Ovary (tissue), 9 donors: ENCODE data around the gene AP5B1. TPM values are rescaled to one million over a fixed set of nuclear protein-coding genes. Genes with fewer than 3 reads are reported as not detected.

Experiments used
- DNase-seq, 5 donors: peaks; one replicate each; pipeline ENCODE4 v3.0.0-alpha.2; 2019 to 2020
- H3K27ac ChIP-seq, 2 donors: fragments of 200-600 bp; one replicate each; pipeline versions ENCODE4 v1.5.1 to v1.8.0; 2019 to 2022
- H3K27me3 ChIP-seq: fragments of 200-600 bp; one replicate; pipeline ENCODE4 v1.8.0; 2022
- H3K36me3 ChIP-seq: fragments of 200-600 bp; sonication (generic); one replicate; pipeline ENCODE4 v1.5.1; 2019
- H3K4me1 ChIP-seq: one replicate; pipeline ENCODE4 v1.8.1; 2013; ENCODE audit warnings: mild to moderate bottlenecking, moderate library complexity; ENCODE audit not compliant: insufficient read depth
- H3K4me3 ChIP-seq: fragments of 200-600 bp; sonication (generic); one replicate; pipeline ENCODE4 v1.5.1; 2017
- H3K9me3 ChIP-seq, 2 donors: fragments of 200-600 bp in 1 of 2; sonication (generic) in 1 of 2; one replicate each; pipeline versions ENCODE4 v1.5.1 to v1.8.1; 2013 to 2019; ENCODE audit warnings: mild to moderate bottlenecking in 1 of 2, moderate library complexity in 1 of 2
- EP300 ChIP-seq: sonication (generic); formaldehyde crosslinking; IDR thresholded peaks from one replicate; pipeline ENCODE4 v1.6.1; 2017; ENCODE audit warnings: antibody characterized with exemption
- POLR2A ChIP-seq: fragments of 450-650 bp; IDR thresholded peaks from one replicate; pipeline ENCODE4 v1.6.1; 2017; ENCODE audit warnings: antibody characterized with exemption, mild to moderate bottlenecking, moderate library complexity
- WGBS, 3 donors: extraction: QIAGEN DNeasy Blood & Tissue Kit in 1 of 3; methylation state at CpG; one replicate each; pipeline versions ENCODE4 v1.1.5 to v1.1.7; 2013 to 2017; 5-methylcytosine and 5-hydroxymethylcytosine counted together
- intact Hi-C, 4 donors: fragments of 100-400 bp; cut with DNase I; formaldehyde crosslinking; loops; one replicate each; pipeline versions ENCODE4 v1.11.0 to v1.15.1; 2022 to 2023
- polyA plus RNA-seq, 2 donors: library from polyadenylated mRNA; stranded (reverse); fragments of 200-250 nt in 1 of 2; fragments of 350-450 nt in 1 of 2; fragmentation: Illumina TruSeq in 1 of 2; extraction: RNeasy Lipid Tissue Mini Kit (QIAGEN cat#74804) in 1 of 2; gene quantifications; one replicate each; pipeline ENCODE4 v1.2.3, GENCODE V29; 2013 to 2014
- total RNA-seq, 7 donors: library from RNA; depleted of rRNA in 2 of 7; stranded (reverse); fragments of >200 nt in 2 of 7; fragmentation: NEBNext Ultra II Directional in 3 of 7; extraction: Animal tissue kit (Norgen Biotek cat#: 25700) in 3 of 7; gene quantifications; one replicate each; pipeline versions ENCODE4 v1.1.0 to v1.2.4, GENCODE V29; 2016 to 2023
- TF ChIP-seq, protein P1 (sequence below), 3 donors: fragments of 450-650 bp in 2 of 3; fragments of 200-600 bp in 1 of 3; IDR thresholded peaks; one replicate each; pipeline versions ENCODE4 v1.5.1 to v1.8.0; 2016 to 2022; ENCODE audit warnings: antibody characterized with exemption in 3 of 3, mild to moderate bottlenecking in 1 of 3
- donor health status: DM: no; HTN: no; CAD: no; lungs with moderate emphysema.
- donor health status: DM: no; HTN: no; CAD: no.
- donor health status: Bipolar disorder and iron deficiency.
- donor health status: DM: yes; HTN: yes; CAD: no.
- donor health status: DM: no; HTN: no; CAD: no.
- donor health status: DM: yes; HTN: yes; CAD: no.

The AP5B1 gene
- total and polyA plus RNA-seq, 9 donors: 2.3 to 14.7 (median 7.5) TPM

GRCh38 chr11:65790104-65790901 lies 9.5 kb upstream of the AP5B1 start:
- peaks cover 2% of the 10 kb centered on the region for H3K4me1 ChIP-seq
- H3K27me3 ChIP-seq: peaks cover 3% of the 10 kb centered on the region
- H3K9me3 ChIP-seq: no peaks in the 10 kb centered on the region
- TF ChIP-seq, protein P1, sequence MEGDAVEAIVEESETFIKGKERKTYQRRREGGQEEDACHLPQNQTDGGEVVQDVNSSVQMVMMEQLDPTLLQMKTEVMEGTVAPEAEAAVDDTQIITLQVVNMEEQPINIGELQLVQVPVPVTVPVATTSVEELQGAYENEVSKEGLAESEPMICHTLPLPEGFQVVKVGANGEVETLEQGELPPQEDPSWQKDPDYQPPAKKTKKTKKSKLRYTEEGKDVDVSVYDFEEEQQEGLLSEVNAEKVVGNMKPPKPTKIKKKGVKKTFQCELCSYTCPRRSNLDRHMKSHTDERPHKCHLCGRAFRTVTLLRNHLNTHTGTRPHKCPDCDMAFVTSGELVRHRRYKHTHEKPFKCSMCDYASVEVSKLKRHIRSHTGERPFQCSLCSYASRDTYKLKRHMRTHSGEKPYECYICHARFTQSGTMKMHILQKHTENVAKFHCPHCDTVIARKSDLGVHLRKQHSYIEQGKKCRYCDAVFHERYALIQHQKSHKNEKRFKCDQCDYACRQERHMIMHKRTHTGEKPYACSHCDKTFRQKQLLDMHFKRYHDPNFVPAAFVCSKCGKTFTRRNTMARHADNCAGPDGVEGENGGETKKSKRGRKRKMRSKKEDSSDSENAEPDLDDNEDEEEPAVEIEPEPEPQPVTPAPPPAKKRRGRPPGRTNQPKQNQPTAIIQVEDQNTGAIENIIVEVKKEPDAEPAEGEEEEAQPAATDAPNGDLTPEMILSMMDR (IDR thresholded peaks at IDR 0.05): no peak
- TF ChIP-seq POLR2A: no peak
- no peak for TF ChIP-seq EP300
- no peak for DNase-seq
- no peak overlapping the region for H3K27ac ChIP-seq
- intact Hi-C loops: no loop called here
- no peak overlapping the region for H3K4me3 ChIP-seq
- WGBS, 3 donors: 83 to 87% (median 87%) methylated on average over 13 of the region's 13 CpGs
- H3K36me3 ChIP-seq: no peaks in the 10 kb centered on the region

- no peak for TF ChIP-seq POLR2A
- TF ChIP-seq, protein P1 (IDR thresholded peaks at IDR 0.05): no peak
- no peak for TF ChIP-seq EP300
- DNase-seq: no peak
- Histone ChIP-seq H3K4me1 (peaks cover 2% of the 10 kb centered on the region), H3K36me3 (no peaks in the 10 kb centered on the region), H3K27ac (no peak overlapping the region), H3K27me3 (peaks cover 3% of the 10 kb centered on the region), H3K4me3 (no peak overlapping the region), H3K9me3 (no peaks in the 10 kb centered on the region)
- intact Hi-C loops: no loop called here
- 84 to 85% (median 84%) methylated on average over 14 of the region's 14 CpGs for WGBS, 3 donors
Measured at GRCh38 chr11:65789230-65790103, 8.7 kb upstream of the AP5B1 start.

DNA sequence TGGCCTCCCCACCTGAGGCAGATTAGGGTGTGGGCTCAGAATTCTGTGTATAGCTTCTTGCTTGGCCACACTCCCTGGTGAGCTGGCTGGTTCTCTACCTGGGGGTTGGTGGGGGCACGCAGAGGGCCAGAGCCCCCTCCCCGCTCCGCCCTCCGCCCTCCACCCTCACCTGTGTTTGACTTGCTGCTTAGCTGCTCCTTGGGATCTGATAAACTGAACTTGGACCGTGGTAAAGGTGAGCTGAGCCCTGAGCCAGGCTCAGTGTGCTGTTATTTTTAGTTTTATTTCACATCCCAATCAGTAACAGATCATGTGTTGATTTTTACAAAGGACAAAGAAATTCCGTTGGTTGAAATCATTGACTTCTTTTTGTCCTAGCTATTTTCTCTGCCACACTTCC lies 8.0 kb upstream of the AP5B1 start:
- no peaks in the 10 kb centered on the region for H3K36me3 ChIP-seq
- no peak overlapping the region for H3K27ac ChIP-seq
- TF ChIP-seq EP300 (no peak), POLR2A (no peak)
- TF ChIP-seq, protein P1 (IDR thresholded peaks at IDR 0.05): no peak
- intact Hi-C loops: no loop called here
- no peak for DNase-seq
- peaks cover 2% of the 10 kb centered on the region for H3K4me1 ChIP-seq
- peaks cover 3% of the 10 kb centered on the region for H3K27me3 ChIP-seq
- H3K9me3 ChIP-seq: no peaks in the 10 kb centered on the region
- H3K4me3 ChIP-seq: no peak overlapping the region
- 75 to 84% (median 81%) methylated on average over 6 of the region's 6 CpGs for WGBS, 3 donors

GRCh38 chr11:65787649-65788622 lies 7.2 kb upstream of the AP5B1 start:
- 2 to 3% (median 2%) methylated on average over 49 to 64 of the region's 64 CpGs for WGBS, 3 donors
- no peaks in the 10 kb centered on the region for H3K9me3 ChIP-seq
- no peak for DNase-seq
- peaks cover 2% of the 10 kb centered on the region for H3K4me1 ChIP-seq
- intact Hi-C loops: no loop called here
- H3K36me3 ChIP-seq: no peaks in the 10 kb centered on the region
- TF ChIP-seq, protein P1 (IDR thresholded peaks at IDR 0.05): no peak
- TF ChIP-seq EP300 (no peak), POLR2A (no peak)
- peak overlapping the region; percentile 22 for H3K4me3 ChIP-seq
- H3K27ac ChIP-seq: no peak overlapping the region
- peaks cover 3% of the 10 kb centered on the region for H3K27me3 ChIP-seq
